Measurements from ENCODE around the gene ZNF3.

Gene ZNF3

GRCh38 chr7:100109521-100110163 is 28.1 kb upstream of the ZNF3 start:
- ChIA-PET POLR2A (no interaction called here), CTCF (interaction anchor here (1.3 kb wide), 1 partner anchor 11 kb away, joined by 5 read pairs; no protein-coding TSS in a partner anchor)
- Histone ChIP-seq H3K4me1 (ENCODE audit: control extremely low read depth in 1 of 4, control insufficient read depth in 4 of 4, insufficient read depth in 4 of 4, low read length in 3 of 4) (no peaks in the 10 kb centered on the region), H3K9me3 (ENCODE audit: control extremely low read depth in 1 of 5, control insufficient read depth in 4 of 5, insufficient read depth in 2 of 5, low read depth in 1 of 5, low read length in 4 of 5) (no peaks in the 10 kb centered on the region), H3K4me3 (ENCODE audit: control insufficient read depth in 1 of 7, extremely low read depth in 1 of 7, insufficient read depth in 4 of 7, low read depth in 2 of 7, low read length in 6 of 7) (no peak overlapping the region), H3K27me3 (replicated peaks in 2 of 5; ENCODE audit: control insufficient read depth in 4 of 5, insufficient read depth in 5 of 5, low read length in 4 of 5) (no peaks in the 10 kb centered on the region), H3K27ac (ENCODE audit: insufficient read depth in 1 of 2, low read depth in 1 of 2, low read length in 2 of 2, poor library complexity in 1 of 2, severe bottlenecking in 2 of 2) (no peak overlapping the region), H3K36me3 (ENCODE audit: control insufficient read depth in 4 of 4, insufficient read depth in 4 of 4, low read length in 3 of 4) (peaks cover 6 to 83% (median 58%) of the 10 kb centered on the region in 4 experiments)
- 94% methylated on average over 5 of the region's 12 CpGs for WGBS (ENCODE audit: insufficient coverage)
- DNase-seq: no peak

- no peak overlapping the region for H3K4me3 ChIP-seq (ENCODE audit: control insufficient read depth in 1 of 7, extremely low read depth in 1 of 7, insufficient read depth in 4 of 7, low read depth in 2 of 7, low read length in 6 of 7)
Measured at GRCh38 chr7:100107890-100108289, 26.4 kb upstream of the ZNF3 start.

GRCh38 chr7:100107125-100107737 is 25.7 kb upstream of the ZNF3 start:
- WGBS (ENCODE audit: insufficient coverage): 94% methylated on average over 20 of the region's 25 CpGs
- Histone ChIP-seq H3K9me3 (ENCODE audit: control extremely low read depth in 1 of 5, control insufficient read depth in 4 of 5, insufficient read depth in 2 of 5, low read depth in 1 of 5, low read length in 4 of 5) (no peaks in the 10 kb centered on the region), H3K36me3 (ENCODE audit: control insufficient read depth in 4 of 4, insufficient read depth in 4 of 4, low read length in 3 of 4) (peaks cover 6 to 80% (median 53%) of the 10 kb centered on the region in 4 experiments), H3K4me1 (ENCODE audit: control extremely low read depth in 1 of 4, control insufficient read depth in 4 of 4, insufficient read depth in 4 of 4, low read length in 3 of 4) (peaks cover 0 to 6% (median 4%) of the 10 kb centered on the region in 4 experiments), H3K27ac (ENCODE audit: insufficient read depth in 1 of 2, low read depth in 1 of 2, low read length in 2 of 2, poor library complexity in 1 of 2, severe bottlenecking in 2 of 2) (no peak overlapping the region), H3K4me3 (ENCODE audit: control insufficient read depth in 1 of 7, extremely low read depth in 1 of 7, insufficient read depth in 4 of 7, low read depth in 2 of 7, low read length in 6 of 7) (no peak overlapping the region), H3K27me3 (replicated peaks in 2 of 5; ENCODE audit: control insufficient read depth in 4 of 5, insufficient read depth in 5 of 5, low read length in 4 of 5) (no peaks in the 10 kb centered on the region)
- no peak for DNase-seq
- CTCF ChIA-PET: no interaction called here
- POLR2A ChIA-PET: no interaction called here

More at GRCh38 chr7:100107890-100108289, 26.4 kb upstream of the ZNF3 start:
- Histone ChIP-seq H3K36me3 (ENCODE audit: control insufficient read depth in 4 of 4, insufficient read depth in 4 of 4, low read length in 3 of 4) (peaks cover 6 to 84% (median 56%) of the 10 kb centered on the region in 4 experiments), H3K4me1 (ENCODE audit: control extremely low read depth in 1 of 4, control insufficient read depth in 4 of 4, insufficient read depth in 4 of 4, low read length in 3 of 4) (no peaks in the 10 kb centered on the region), H3K27ac (ENCODE audit: insufficient read depth in 1 of 2, low read depth in 1 of 2, low read length in 2 of 2, poor library complexity in 1 of 2, severe bottlenecking in 2 of 2) (no peak overlapping the region), H3K27me3 (replicated peaks in 2 of 5; ENCODE audit: control insufficient read depth in 4 of 5, insufficient read depth in 5 of 5, low read length in 4 of 5) (no peaks in the 10 kb centered on the region), H3K9me3 (ENCODE audit: control extremely low read depth in 1 of 5, control insufficient read depth in 4 of 5, insufficient read depth in 2 of 5, low read depth in 1 of 5, low read length in 4 of 5) (no peaks in the 10 kb centered on the region)
- no peak for DNase-seq
- 99% methylated on average over 5 of the region's 11 CpGs for WGBS (ENCODE audit: insufficient coverage)
- ChIA-PET CTCF (no interaction called here), POLR2A (no interaction called here)

GRCh38 chr7:100106633-100107032 is 25.1 kb upstream of the ZNF3 start:
- POLR2A ChIA-PET: no interaction called here
- 94% methylated on average over 12 of the region's 17 CpGs for WGBS (ENCODE audit: insufficient coverage)
- Histone ChIP-seq H3K9me3 (ENCODE audit: control extremely low read depth in 1 of 5, control insufficient read depth in 4 of 5, insufficient read depth in 2 of 5, low read depth in 1 of 5, low read length in 4 of 5) (no peaks in the 10 kb centered on the region), H3K27me3 (replicated peaks in 2 of 5; ENCODE audit: control insufficient read depth in 4 of 5, insufficient read depth in 5 of 5, low read length in 4 of 5) (no peaks in the 10 kb centered on the region), H3K27ac (ENCODE audit: insufficient read depth in 1 of 2, low read depth in 1 of 2, low read length in 2 of 2, poor library complexity in 1 of 2, severe bottlenecking in 2 of 2) (no peak overlapping the region), H3K36me3 (ENCODE audit: control insufficient read depth in 4 of 4, insufficient read depth in 4 of 4, low read length in 3 of 4) (peaks cover 6 to 74% (median 50%) of the 10 kb centered on the region in 4 experiments), H3K4me1 (ENCODE audit: control extremely low read depth in 1 of 4, control insufficient read depth in 4 of 4, insufficient read depth in 4 of 4, low read length in 3 of 4) (peaks cover 0 to 7% (median 5%) of the 10 kb centered on the region in 4 experiments), H3K4me3 (ENCODE audit: control insufficient read depth in 1 of 7, extremely low read depth in 1 of 7, insufficient read depth in 4 of 7, low read depth in 2 of 7, low read length in 6 of 7) (no peak overlapping the region)
- CTCF ChIA-PET: no interaction called here
- DNase-seq: no peak

- Histone ChIP-seq H3K4me3 (ENCODE audit: control insufficient read depth in 1 of 7, extremely low read depth in 1 of 7, insufficient read depth in 4 of 7, low read depth in 2 of 7, low read length in 6 of 7) (no peak overlapping the region), H3K27ac (ENCODE audit: insufficient read depth in 1 of 2, low read depth in 1 of 2, low read length in 2 of 2, poor library complexity in 1 of 2, severe bottlenecking in 2 of 2) (no peak overlapping the region), H3K4me1 (ENCODE audit: control extremely low read depth in 1 of 4, control insufficient read depth in 4 of 4, insufficient read depth in 4 of 4, low read length in 3 of 4) (peaks cover 0 to 10% (median 6%) of the 10 kb centered on the region in 4 experiments), H3K9me3 (ENCODE audit: control extremely low read depth in 1 of 5, control insufficient read depth in 4 of 5, insufficient read depth in 2 of 5, low read depth in 1 of 5, low read length in 4 of 5) (no peaks in the 10 kb centered on the region), H3K27me3 (replicated peaks in 2 of 5; ENCODE audit: control insufficient read depth in 4 of 5, insufficient read depth in 5 of 5, low read length in 4 of 5) (no peaks in the 10 kb centered on the region), H3K36me3 (ENCODE audit: control insufficient read depth in 4 of 4, insufficient read depth in 4 of 4, low read length in 3 of 4) (peaks cover 6 to 65% (median 42%) of the 10 kb centered on the region in 4 experiments)
- 100% methylated on average over 2 of the region's 4 CpGs for WGBS (ENCODE audit: insufficient coverage)
- no peak for DNase-seq
- ChIA-PET CTCF (no interaction called here), POLR2A (no interaction called here)
Measured at GRCh38 chr7:100105534-100105933, 24.0 kb upstream of the ZNF3 start.

- Histone ChIP-seq H3K36me3 (ENCODE audit: control insufficient read depth in 4 of 4, insufficient read depth in 4 of 4, low read length in 3 of 4) (peaks cover 12 to 68% (median 41%) of the 10 kb centered on the region in 4 experiments), H3K27me3 (replicated peaks in 2 of 5; ENCODE audit: control insufficient read depth in 4 of 5, insufficient read depth in 5 of 5, low read length in 4 of 5) (no peaks in the 10 kb centered on the region), H3K4me1 (ENCODE audit: control extremely low read depth in 1 of 4, control insufficient read depth in 4 of 4, insufficient read depth in 4 of 4, low read length in 3 of 4) (peaks cover 7 to 25% (median 15%) of the 10 kb centered on the region in 4 experiments), H3K27ac (ENCODE audit: insufficient read depth in 1 of 2, low read depth in 1 of 2, low read length in 2 of 2, poor library complexity in 1 of 2, severe bottlenecking in 2 of 2) (no peak overlapping the region), H3K9me3 (ENCODE audit: control extremely low read depth in 1 of 5, control insufficient read depth in 4 of 5, insufficient read depth in 2 of 5, low read depth in 1 of 5, low read length in 4 of 5) (no peaks in the 10 kb centered on the region), H3K4me3 (ENCODE audit: control insufficient read depth in 1 of 7, extremely low read depth in 1 of 7, insufficient read depth in 4 of 7, low read depth in 2 of 7, low read length in 6 of 7) (no peak overlapping the region)
- ChIA-PET CTCF (interaction anchor here (1.6 kb wide), 1 partner anchor 29 kb away, joined by 7 read pairs; no protein-coding TSS in a partner anchor), POLR2A (interaction anchor here (1.4 kb wide), 1 partner anchor 21 kb away, joined by 6 read pairs; no protein-coding TSS in a partner anchor)
- DNase-seq: no peak
- WGBS (ENCODE audit: insufficient coverage): 94% methylated on average over 14 of the region's 17 CpGs
Measured at GRCh38 chr7:100102950-100103840, 21.7 kb upstream of the ZNF3 start.
